Measurements from ENCODE around the gene FARP1.

Gene FARP1

DNA sequence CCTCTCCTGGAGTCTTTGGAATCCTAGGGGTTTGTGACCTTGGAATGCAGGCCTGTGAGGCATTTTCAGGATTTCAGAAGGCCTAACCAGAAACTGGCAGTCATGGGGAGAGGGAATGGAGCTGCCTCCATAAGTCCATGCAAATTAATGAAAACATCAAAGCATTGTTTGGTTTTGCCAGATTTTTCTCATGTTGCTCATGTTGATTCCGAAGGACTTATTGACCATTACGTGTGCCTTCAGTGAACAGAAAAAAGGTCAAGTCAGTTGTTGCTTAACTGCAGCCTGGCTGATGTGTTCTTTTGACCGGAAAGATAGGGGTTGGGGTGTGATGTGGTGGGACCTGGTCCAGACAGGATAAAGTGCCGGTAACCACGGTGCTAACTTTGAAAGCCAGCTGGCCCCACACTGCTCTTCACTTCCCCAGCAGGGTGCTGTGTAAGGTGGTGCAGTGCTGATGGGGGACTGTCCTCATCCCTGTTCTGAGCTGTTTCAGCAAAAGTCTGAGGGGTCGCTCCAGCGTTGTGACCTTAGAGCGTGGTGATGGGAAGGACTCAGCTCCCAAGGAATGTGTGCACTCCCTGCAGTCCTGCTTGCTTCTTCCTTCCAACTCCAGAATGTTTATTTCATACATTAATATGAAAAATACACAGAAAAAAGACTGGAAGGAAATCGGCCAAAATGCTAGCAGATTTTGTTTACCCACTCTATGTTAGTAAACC lies 30.7 kb downstream of the FARP1 start:
- peak; percentile 94 for DNase-seq

DNA sequence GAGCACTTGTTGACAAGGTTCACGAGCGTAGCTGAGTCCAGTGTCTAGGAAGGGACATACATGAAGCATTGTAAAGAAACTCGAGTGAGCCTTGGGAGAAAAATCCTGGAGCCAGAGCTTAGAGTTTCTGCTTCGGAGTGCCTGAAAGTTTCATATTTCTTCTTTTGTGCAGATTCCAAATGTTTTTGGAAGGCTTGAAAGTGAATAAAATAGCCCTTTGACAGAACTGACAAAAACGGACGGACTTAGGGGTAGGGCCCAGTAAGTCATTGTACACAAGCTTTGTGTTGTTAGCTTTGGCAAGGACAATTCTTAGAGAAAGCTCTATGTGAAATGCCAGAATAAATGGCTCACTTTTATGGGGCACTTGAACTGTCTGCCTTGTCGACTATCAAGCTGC lies 31.4 kb downstream of the FARP1 start:
- DNase-seq, result no peak

DNA sequence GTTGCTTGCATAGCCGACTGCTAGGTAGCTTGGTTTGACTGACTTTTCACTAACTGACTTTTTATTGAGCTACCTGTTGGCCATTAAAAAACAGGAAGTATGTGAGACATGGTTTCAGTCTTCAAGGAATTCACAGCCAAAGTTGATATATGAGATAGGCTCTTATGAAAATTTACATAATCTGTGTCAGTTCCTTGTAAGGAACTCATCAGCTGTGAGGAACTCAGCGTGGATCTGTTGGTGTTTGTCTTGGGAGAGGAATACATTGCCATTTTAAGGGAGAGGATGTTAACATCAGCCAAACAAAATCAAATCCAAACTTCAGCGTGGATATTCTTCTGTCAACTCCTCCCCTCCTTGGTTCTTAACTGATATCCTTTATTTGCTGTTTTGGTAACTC lies 32.1 kb downstream of the FARP1 start:
- peak; percentile 73 for DNase-seq

DNA sequence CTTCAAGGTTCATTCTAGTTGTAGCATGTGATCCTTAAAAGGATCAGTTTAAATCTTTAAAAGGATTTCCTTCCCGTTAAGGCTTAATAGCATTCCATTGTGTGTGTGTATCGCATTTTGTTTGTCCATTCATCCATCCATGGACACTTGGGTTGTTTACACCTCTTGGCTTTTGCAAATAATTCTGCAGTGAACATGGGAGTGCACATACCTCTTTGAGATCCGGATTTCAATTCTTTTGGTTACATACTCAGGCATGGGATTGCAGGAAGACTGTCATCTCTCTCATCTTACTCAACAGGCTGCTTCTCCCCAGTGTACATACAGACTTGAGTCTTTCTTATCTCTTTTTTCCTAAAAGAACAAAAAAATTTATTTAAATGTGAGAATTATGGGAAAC lies 32.9 kb downstream of the FARP1 start:
- no peak for DNase-seq

DNA sequence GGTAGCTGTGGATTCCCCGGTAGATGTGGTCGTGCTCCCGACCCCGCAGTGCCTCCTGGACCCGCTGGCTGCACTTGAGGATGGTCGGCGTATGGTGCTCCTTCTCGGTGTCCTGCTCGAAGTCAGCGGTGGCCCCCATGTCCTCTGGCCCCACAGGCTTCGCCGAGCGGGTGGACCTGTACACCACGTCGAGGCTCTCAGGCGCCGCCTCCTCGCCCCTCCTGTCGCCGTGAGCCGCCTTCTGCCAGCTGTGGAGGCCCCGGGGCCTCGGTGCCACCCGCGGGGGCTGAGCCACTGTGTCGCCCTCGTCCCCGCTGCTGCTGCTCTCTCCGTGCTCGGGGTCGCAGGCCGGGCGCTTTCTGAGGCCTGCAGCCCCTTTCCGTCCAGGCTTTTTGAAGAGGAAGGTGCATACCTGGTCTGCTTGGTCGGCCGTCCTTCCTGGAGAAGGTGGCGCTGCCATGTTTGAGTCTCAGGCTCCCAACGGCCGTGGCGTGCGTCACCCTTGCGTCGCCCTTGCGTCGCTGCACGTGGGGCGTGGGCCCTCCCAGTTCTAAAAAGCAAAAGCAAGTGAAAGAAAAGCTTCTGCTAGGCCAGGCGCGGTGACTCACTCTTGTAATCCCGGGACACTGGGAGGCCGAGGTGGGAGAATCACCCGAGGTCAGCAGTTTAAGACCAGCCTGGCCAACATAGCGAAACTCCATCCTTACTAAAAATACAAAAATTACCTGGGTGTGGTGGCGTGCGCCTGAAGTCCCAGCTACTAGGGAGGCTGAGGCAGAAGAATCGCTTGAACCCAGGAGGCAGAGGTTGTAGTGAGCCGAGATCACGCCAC lies 34.1 kb downstream of the FARP1 start, which contains the start of gene RNF113B:
Gene RNF113B, minus strand, starts transcription at position 493 of the 832 bp plus-strand sequence. Its CDS starts 33 bp downstream, at position 460.
- DNase-seq, result no peak

DNA sequence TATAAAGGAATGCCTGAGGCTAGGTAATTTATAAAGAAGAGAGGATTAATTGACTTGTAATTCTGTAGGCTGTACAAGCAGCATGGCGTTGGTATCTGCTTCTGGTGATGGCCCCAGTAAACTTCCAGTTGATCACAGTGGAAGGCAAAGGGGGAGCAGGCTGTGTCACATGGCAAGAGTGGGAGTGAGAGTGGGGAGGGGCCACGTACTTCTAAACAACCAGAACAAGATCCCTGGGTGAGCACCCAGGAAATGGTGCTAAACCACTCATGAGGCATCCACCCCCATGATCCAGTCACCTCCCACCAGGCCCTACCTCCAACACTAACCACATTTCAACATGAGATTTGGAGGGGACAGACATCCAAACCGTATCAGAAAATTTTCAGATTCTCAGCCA lies 37.2 kb downstream of the FARP1 start:
- DNase-seq, result no peak

DNA sequence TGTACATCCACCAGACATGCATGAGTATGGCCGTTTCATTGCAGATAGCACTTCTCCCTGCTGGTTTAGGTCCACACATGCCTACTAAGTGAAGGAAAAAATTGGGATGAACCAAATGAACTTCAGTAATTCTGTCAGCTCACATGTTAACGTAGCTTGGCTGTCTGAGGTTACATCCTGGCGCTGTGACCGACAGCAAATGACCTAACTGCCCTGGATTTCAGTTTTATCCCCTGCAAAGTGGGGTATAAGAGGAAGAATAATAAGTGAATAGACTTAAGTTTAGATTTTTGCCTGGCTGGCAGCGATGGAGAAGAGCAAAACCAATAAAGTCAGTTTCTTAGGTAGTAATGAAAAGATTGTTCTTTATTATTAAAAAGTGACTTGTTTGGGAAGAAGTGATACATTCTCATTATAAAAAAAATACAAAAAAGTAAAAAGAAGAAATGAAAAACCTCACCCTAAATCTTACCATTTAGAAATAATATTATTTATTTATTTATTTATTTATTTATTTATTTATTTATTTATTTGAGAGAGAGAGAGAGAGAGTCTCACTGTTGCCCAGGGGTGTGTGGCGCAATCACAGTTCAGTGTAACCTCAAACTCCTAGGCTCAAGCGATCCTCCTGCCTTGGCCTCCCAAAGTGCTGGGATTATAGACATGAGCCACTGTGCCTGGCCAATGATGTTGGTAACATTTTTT lies 38.4 kb downstream of the FARP1 start:
- DNase-seq, result no peak

DNA sequence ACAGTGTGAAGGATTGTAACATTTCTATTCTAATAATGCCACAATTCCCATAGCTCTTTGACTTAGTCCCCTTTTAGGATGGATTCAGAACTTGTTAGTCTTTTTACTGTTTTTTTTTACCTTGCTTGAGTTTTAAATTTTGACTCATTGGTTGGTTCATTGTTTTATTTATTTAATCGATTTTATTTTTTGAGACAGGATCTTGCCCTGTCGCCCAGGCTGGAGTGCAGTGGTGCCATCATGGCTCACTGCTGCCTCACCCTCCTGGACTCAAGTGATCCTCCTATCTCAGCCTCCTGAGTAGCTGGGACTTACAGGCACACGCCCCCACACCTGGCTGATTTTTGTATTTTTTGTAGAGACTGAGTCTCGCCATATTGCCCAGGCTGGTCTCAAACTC lies 39.3 kb downstream of the FARP1 start:
- no peak for DNase-seq

DNA sequence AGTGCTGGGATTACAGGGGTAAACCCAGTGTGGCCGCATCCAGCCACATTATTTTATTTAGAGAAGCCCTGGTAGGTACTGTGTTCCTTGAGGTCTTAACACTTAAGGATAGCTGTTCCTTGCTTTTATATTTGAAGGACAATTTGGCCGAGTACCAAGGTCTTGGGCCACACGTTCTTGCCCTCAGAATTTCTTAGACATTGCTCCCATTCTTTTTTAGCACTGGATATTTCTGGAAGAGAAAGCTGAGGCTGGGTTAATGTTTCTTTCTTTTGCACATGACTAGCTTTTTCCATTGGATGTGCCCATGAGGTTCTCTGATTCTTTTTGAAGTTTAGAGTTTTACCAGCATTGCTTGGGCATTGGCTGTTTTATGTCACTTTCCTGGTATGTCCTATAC lies 39.7 kb downstream of the FARP1 start:
- DNase-seq, result no peak

DNA sequence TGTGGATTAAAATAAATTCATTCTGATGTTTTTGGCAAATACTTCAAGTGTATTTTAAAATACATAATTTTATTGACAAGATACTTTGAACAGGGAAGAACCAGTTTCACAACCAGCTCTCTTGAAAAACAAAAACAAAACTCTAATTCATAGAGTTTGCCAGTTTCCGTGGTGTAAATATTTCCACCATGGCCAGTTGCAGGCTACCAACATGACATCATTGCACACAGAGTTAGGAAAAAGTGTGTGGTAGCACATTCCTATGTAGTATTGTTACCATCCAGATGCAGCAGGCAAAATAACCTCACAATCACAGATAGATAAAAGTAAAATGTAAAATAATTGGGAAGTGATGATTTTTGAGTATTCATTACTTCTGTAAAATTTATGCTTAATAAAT lies 41.9 kb downstream of the FARP1 start:
- DNase-seq, result peak; percentile 63

DNA sequence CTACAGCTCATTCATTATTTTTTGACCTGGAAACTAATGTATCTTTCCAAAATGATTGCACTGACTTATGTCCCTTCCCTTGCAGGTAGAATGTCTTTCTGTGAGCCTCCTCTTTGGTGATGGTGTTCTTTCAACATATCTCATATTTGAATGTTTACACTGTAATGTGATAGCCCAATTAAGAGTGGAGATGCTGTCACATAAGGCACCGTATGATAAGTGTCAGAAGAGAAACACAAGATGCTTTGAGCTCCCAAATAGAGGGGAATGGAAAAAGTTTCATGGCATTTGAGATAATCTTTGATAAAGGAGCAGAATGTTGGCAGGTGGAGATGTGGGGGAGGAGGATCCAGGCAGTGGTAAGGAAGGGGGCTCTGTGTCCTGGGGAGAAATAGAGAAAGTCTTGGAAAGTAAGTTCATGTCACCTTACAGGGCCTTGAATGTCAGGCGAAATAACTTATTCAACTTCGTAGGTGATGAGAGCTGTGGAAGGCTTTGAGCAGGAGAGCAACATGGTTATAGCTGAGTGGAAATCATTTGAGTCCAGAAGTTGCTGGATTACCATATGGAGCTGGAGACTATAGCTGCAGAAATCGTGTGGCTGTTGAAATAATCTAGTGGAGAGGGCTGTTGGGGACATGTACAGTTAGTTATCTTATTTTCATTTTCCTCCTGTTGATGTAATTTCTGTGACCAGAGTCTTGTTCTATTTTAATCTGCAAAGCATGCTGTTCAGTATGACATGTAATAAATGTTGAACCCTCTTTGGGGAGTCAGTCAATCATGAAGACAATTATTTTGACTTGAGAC lies 44.5 kb downstream of the FARP1 start:
- no peak for DNase-seq

DNA sequence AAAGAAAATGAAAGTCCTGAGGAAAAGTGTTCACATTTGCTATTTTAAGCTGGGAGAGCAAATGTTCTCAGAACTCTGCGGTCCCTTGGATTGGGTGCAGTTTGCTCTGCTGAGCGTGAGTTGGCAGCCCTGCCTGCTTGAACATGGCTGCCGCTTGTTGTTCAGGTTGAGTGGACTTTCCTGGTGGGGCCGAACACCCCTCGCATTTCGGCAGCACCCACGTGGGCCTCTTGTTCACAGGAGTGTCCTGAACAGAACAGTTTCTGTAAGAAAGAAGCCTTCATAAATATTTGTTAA lies 45.0 kb downstream of the FARP1 start:
- no peak for DNase-seq

DNA sequence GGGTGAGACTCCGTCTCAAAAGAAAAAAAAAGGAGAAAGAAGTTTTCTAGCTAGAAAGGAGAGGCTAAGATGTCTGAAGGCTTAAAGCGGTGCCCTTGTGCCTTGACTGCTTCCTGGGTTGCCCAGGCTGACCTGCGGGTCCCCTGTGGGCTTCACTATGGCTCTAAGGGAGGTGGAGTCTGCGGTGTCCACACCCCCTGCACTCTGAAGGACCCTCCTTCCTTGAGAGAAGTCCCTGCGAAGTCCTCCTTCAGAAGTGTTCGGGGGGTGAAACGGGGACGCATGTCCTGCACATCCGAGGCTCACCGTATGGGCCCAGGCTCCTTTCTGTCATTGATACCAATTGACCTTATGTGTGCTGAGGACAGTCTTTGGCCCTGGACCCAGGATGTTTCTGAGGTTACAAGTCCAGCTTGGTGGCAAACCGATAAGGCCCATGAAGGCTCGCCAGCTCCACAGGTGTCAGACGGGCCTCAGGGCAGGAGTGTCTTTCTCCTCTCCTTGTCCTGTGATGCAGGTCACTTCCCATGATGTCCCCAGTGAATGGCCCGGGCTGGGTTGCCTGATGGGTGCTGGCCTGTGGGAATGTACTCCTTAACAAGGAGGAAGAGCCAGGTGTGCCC lies 45.8 kb downstream of the FARP1 start:
- DNase-seq, result no peak

DNA sequence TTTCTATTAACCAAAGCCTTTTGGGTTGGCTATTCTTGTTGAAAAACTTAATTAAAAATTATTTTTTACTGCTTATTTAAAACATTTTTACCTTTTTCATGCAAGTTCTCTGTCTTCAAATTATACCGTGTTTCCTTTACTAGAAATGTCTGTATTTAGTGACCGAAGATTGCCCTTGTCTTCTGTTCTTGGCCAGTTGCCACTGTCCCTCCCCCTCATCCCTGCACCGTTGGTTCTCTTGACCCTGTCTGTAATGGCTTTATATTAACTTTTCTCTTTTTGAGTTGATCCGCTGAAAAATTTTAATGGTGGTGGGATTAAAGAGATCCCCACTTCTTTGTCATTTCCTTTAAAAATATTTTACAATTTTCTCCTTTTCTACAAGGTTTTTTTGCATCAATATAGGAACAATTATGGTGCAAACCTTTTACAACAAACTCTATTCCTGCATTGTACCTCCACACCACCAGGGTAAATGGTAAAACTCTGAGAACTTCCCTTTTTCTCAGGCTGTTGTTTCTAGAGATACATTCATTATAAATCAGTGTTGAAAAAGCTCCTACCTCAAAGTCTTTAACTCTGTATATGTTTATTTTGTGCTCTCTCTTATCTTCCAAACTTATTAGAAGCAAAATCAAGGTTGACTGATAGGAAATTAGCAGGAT lies 47.1 kb downstream of the FARP1 start:
- DNase-seq, result no peak

DNA sequence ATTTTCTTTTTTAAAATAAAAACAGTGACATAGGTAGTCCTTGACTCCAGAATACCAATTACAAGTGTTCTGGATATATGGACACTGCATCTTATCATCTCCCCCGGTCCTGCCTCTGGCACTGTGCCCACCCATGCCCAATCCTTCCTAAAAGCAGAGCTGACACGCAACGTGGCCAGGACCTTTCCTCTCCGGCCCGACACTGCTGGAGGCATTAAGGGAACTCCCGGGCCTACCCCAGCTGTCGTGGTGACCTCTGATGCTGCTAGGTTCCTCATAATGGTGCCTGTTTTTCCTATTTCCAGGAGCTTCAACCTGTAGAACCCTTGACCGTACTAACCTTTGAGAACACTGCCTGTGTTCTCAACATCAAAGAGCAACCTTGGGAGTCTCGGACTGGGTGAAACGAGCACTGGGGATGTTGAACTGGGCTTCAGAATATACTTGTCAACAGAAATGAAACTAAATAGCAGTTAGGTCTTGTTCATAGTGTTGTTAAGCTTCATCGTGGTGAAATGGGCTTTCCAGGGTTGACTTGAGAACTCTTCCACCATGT lies 48.1 kb downstream of the FARP1 start:
- DNase-seq, result no peak

DNA sequence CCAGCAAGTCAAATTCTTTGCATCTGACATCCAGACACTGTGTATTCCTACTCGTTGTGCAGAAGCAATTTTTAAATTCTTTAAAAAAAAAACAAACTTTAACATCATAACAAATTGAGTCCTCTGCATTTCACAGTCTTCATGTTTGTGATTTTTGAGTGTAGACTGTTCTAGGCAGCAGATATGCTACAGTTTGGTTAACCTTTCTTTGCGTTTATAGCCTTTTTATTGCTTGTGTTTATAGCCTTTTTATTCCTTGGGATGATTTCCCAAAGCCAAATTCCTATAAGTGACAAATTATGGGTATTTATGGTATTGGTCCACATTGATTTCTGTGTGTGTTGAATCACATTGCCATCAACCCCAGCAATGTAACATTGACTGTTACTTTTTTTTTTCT lies 49.1 kb downstream of the FARP1 start:
- DNase-seq, result no peak

DNA sequence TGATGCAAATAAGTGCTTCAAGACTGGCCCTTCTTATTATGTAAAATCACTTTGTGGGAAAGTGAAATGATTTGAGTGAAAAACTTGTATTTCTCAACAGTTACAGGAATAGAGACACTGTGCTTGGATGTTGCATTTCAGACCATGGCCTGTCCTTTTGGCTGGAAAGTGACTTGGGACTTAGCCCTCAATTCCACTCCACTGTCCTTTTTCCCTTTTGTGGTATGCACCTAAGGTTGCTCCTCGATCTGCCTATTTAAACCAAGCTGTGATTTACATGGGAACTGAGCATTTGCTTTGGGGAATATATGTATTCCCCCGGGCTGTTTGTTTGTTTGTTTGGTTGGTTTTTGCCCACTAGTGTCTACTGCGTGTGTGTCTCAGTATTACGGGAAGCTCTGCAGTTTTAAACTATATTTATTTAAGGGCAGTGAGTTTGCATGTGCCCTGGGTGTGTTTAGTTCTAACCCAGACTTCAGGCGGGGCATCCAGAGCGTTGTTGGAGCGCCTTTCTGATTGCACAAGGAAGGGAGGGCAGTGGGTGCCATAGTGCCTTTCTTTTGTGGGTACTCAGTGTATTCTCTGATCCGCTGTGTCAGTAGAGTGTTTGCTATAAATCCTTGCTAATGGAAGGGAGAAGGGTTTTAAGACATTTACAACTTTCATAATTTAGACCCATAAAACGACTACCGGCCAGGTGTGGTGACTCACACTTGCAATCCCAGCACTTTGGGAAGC lies 52.3 kb downstream of the FARP1 start:
- no peak for DNase-seq

DNA sequence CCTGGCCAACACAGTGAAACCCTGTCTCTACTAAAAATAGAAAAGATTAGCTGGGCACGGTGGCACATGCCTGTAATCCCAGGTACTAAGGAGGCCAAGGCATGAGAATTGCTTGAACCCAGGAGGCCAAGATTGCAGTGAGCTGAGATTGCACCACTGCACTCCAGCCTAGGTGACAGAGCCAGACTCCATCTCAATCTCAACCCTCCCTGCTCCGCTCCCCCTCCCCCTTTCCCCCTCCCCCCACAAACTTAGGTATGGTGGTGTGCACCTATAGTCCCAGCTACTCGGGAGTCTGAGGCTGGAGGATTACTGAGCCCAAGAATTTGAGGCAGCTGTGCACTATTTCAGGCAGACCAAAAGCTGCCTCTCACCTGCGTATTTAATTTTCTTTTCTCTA lies 55.8 kb downstream of the FARP1 start:
- DNase-seq, result no peak

DNA sequence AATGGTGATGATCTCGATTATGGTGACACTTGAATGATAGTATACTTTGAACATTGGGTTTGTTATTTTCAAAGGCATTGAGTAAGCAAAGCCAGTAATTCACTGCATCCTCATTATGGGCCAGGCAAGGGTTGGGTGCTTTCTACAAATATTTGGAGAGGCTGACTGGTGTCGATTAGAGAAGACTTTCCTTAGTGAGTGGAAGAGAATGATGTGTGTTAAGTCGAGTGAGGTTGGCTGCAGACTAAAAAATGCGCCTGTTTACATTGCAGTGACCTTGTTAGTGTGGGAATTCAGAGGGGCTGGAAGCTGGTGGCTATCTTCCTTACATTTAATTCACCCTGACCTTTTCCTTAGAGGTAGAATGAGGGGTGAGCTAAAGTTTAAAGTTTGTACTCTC lies 56.6 kb downstream of the FARP1 start:
- no peak for DNase-seq

DNA sequence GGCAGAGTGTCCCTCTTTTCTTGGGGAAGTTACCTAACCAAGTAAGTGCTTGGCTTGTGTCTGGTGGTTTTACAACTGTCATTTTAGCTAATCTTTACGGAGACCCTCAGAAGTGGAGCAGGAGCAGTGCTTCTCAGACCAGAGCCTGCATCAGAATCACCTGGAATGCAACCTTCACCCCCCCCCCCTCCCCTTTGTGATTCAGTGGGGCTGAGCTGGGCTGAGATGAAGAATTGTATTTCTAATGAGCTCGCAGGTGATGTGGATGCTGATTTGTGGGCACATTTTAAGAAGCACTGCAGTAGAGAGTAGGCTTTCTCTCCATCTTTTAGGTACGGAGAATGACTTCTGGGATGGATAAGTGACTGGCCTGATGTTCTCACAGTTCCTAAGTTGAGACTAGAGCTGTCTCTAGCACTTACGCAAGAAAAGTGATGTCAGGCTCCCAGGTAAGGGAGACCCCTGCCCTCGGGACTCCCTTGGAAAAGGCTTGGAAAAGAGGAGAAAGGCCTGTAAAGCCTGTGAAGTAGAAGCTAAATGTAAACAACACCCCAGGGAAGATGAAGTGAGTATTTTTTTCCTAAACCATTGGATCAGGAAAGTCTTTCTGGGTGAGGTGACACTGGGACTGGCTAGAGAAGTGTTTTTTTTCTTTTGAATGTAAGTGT lies 57.5 kb downstream of the FARP1 start:
- no peak for DNase-seq

Measured in fibroblast of skin of back (primary cell).